Subcutaneous adipose tissue (tissue), 4 donors: Measurements from ENCODE around the gene DDX23. TPM values are rescaled to one million over a fixed set of nuclear protein-coding genes. Genes with fewer than 3 reads are reported as not detected.

Experiments
- CTCF ChIP-seq: fragments of 450-650 bp; IDR thresholded peaks from one replicate; pipeline ENCODE4 v1.5.1; 2016; ENCODE audit warnings: low read depth, mild to moderate bottlenecking, control low read depth, antibody characterized with exemption, moderate library complexity
- total RNA-seq, 4 donors: library from RNA; depleted of rRNA; stranded (reverse); fragments of >200 nt; gene quantifications; one replicate each; pipeline ENCODE4 v1.1.0, GENCODE V29; 2016

The DDX23 gene
- 10 to 100 TPM; 37.0 to 65.7 (median 52.6) TPM for total RNA-seq

DNA sequence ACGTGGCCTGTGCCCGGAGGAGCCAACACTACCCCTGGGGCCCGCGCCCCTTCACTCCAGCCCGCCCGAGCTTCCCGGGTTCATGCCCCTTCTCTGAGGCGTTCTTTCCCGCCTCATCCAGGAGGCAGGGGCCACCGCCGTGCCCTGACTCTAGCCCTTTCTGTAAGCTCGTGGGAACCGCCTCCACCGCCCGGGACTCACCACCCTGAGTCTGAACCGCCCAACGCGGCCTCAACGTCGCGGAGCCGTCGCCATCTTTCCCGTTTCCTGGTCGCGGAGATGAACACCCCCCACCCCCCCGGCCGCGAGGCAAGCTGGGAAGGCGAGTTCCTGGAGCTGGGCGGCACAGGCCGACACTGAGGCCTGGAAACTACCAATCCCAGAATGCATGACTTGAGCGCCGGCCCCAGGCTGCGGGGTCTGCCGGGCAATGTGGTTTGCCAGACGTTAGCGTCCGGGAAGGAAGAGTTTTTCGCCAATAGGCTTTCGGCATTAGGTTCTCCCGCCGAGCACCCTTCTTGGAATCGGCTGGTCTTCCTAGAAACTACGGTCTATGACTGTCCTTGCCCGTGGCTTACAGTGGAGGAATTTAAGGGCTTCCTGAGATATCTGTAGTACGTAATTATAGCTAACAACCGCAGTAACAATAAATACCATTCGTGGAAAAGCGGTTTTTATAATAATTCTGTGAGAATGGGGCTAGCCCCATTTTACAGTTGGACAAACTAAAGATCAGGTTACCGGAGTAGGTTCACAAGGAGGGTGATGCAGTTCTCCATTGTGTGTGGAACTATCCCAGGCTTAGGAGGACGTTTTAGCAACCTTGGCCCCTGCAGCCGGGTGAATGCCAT lies at the start of gene DDX23:
TSS of gene DDX23 (minus strand) at position 281 of the 851 bp plus-strand sequence. CDS start 6,381 bp downstream, outside the sequence.
- no peak for TF ChIP-seq CTCF

DNA sequence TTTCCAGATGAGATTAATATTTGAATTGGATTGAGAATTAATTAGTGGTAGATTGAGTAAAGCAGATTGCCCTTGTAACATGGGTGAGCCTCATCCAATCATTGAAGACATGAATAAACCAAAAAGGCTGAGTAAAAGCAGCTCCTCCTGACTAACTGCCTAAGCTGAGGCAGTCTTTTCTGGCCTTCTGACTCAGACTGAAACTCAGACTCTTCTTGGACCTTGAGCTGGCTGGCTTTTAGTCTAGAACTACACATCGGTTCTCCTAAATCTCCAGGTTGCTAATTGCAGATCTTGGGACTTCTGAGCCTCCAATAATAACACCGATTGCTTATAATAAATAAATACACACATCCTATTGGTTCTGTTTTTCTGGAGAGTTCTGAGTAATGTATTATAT lies 49.3 kb upstream of the DDX23 start:
- no peak for TF ChIP-seq CTCF

DNA sequence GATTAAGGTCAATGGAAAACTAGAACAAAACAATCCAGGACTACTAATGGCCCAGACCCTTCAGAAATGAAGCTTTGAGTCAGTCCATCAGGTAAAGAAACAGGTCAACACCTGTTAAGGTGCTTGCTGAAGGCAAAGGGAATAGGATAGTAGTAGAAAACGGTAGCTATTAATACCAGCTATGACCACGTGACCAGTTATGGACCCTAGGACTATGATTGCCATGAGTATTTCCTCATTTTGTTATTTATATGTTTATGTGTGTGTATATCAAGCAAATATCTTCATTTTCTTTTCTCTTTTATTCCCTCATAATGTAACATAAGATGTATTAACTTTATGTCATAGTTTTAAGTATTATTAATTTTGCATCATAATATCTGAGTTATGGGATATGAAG lies 47.7 kb upstream of the DDX23 start:
- TF ChIP-seq CTCF: no peak

DNA sequence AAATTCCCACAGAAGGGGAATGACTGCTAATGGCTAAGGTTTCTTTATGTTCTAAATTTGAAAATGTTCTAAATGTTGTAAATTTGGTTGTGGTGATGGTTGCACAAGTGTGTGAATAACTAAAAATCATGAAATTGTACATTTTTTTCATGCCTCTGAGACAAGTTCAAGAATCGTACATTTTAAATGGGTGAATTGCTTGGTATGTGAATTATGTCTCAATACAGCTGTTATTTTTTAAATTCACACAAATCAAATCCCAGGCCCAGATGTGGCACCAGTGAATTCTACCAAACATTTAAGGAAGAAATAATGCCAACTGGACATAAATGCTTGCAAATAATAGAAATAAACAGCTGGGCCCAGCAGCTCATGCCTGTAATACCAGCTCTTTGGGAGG lies 42.3 kb upstream of the DDX23 start:
- TF ChIP-seq CTCF: no peak

- no peak for TF ChIP-seq CTCF
Measured at GRCh38 chr12:48890657-48891418, 38.9 kb upstream of the DDX23 start.

DNA sequence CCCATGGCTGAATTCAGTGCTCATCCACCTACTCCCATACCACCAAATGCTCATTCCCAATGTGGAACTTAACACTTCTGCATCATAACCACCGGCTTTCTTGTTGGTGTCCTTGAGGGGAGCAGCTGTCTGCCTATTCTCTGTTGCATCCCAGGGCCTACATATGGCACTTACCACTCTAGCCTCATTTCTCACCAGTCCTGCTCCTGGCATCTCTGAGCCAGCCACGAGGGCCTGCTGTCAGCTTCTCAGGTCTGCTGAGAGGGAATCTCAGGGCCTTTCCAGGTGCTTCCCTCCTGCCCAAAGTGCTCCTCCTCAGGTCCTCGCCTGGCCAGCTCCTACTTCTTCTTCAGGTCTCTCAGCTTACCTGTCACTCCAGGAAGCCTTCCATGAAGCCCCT lies 37.7 kb upstream of the DDX23 start:
- TF ChIP-seq CTCF: no peak
